Hepatocyte (in vitro differentiated cells): ENCODE measurements around the gene COL4A1. TPM values are rescaled to one million over a fixed set of nuclear protein-coding genes. Genes with fewer than 3 reads are reported as not detected.

Experiments
- DNase-seq: peaks from one replicate; pipeline ENCODE4 v3.0.0-alpha.2; 2016; ENCODE audit warnings: low spot score
- H2AFZ ChIP-seq: fragments of 200-600 bp; sonication (generic); 2 replicates; pipeline ENCODE4 v1.6.0; 2016; ENCODE audit warnings: antibody characterized with exemption, mild to moderate bottlenecking
- H3K27ac ChIP-seq: fragments of 200-600 bp; sonication (generic); 2 replicates; pipeline ENCODE4 v1.5.1; 2016; ENCODE audit warnings: mild to moderate bottlenecking
- H3K27me3 ChIP-seq: fragments of 200-600 bp; sonication (generic); 2 replicates; pipeline ENCODE4 v1.6.1; 2016
- H3K36me3 ChIP-seq: fragments of 200-600 bp; sonication (generic); replicated peaks from 2 replicates; pipeline ENCODE4 v1.5.1; 2016; ENCODE audit warnings: low read depth; ENCODE audit not compliant: insufficient read depth
- H3K4me1 ChIP-seq: fragments of 200-600 bp; sonication (generic); 2 replicates; pipeline ENCODE4 v1.5.1; 2016; ENCODE audit warnings: mild to moderate bottlenecking, moderate library complexity; ENCODE audit not compliant: insufficient read depth
- H3K4me2 ChIP-seq: fragments of 200-600 bp; sonication (generic); 2 replicates; pipeline ENCODE4 v1.6.0; 2016
- H3K4me3 ChIP-seq: fragments of 200-600 bp; sonication (generic); 2 replicates; pipeline ENCODE4 v1.5.1; 2016; ENCODE audit warnings: mild to moderate bottlenecking
- H3K79me2 ChIP-seq: fragments of 200-600 bp; sonication (generic); 2 replicates; pipeline ENCODE4 v1.6.0; 2017; ENCODE audit warnings: mild to moderate bottlenecking
- H3K9me2 ChIP-seq: fragments of 200-600 bp; sonication (generic); replicated peaks from 2 replicates; pipeline ENCODE4 v1.6.0; 2017; ENCODE audit warnings: mild to moderate bottlenecking; ENCODE audit not compliant: insufficient read depth
- H3K9me3 ChIP-seq: fragments of 200-600 bp; sonication (generic); 2 replicates; pipeline ENCODE4 v1.5.1; 2016; ENCODE audit warnings: low read depth, mild to moderate bottlenecking
- H4K20me1 ChIP-seq: fragments of 200-600 bp; sonication (generic); 2 replicates; pipeline ENCODE4 v1.6.0; 2016; ENCODE audit warnings: mild to moderate bottlenecking; ENCODE audit not compliant: insufficient read depth, poor library complexity, severe bottlenecking
- EZH2 ChIP-seq: fragments of 200-600 bp; sonication (generic); IDR thresholded peaks from 2 replicates; pipeline ENCODE4 v1.6.1; 2016; ENCODE audit warnings: antibody characterized with exemption, mild to moderate bottlenecking, borderline replicate concordance
- EZH2phosphoT487 ChIP-seq: fragments of 200-600 bp; sonication (generic); IDR thresholded peaks from one replicate; pipeline ENCODE4 v1.6.1; 2018; ENCODE audit warnings: antibody characterized with exemption, mild to moderate bottlenecking, low read depth, moderate library complexity; ENCODE audit not compliant: unreplicated experiment, severe bottlenecking
- WGBS: methylation state at CpG from one replicate; pipeline ENCODE4 v1.1.6; 2016; ENCODE audit warnings: low lambda C conversion rate; ENCODE audit errors: missing lambda C conversion rate; 5-methylcytosine and 5-hydroxymethylcytosine counted together
- polyA plus RNA-seq: library from polyadenylated mRNA; unstranded; fragments of >200 nt; fragmentation: Nextera tagmentation; extraction: Ambion mirVana; gene quantifications from 2 replicates; pipeline ENCODE4 v1.2.1, GENCODE V29; 2016
- total RNA-seq: library from RNA; depleted of rRNA; stranded (reverse); fragments of >200 nt; gene quantifications from 2 replicates; pipeline ENCODE4 v1.2.3, GENCODE V29; 2014
- TF ChIP-seq, protein P1 (sequence below): fragments of 200-600 bp; sonication (generic); IDR thresholded peaks from 2 replicates; pipeline ENCODE4 v1.5.1; 2016; ENCODE audit warnings: antibody characterized with exemption, mild to moderate bottlenecking; ENCODE audit not compliant: poor library complexity

Gene COL4A1
- total RNA-seq = 223 and 269 TPM in 2 replicates
- 138 and 140 TPM in 2 replicates for polyA plus RNA-seq

DNA sequence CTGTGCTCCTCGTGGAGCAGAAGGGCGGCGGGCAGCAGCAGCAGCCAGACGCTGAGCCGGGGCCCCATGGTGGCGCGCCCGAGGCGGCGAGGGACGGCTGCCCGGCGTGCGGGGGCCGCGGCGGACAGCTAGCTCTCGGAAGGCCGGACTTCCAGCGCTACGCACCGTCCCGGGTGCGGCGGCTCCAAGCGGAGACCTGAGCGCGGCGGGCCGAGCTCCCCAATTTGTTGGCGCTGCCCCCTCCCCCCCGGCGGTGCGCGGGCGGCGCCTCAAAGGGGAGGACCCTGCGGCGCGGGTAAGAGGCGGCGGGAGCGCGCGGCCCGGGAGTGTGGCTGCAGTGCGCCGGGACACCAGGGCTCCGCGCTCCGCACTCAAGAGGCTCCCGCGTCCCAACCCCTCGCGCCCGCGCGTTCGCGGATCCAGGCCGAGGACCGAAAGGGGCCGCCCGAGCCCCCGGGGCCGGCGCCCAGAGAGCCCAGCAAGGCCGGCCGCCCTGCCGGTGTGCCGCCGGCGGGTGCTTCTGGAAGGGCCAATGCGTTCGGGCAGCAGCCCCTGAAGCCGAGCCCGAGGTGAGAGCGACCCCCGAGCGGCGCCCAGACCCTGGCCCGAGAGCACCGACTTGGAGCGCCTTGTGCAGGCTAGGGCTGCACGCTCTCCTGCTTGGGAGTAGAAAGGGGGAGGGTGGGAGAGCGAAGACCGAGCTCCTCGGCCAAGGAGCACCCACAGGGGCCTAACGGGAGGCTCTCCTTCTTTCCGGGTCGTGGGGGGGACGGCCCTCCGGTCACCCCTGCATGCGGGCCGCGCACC lies at the start of gene COL4A1, which contains the start of gene COL4A2:
TSS of gene COL4A1 (minus strand) at position 198 of the 807 bp plus-strand sequence. CDS start at position 68, 130 bp downstream.
TSS of gene COL4A2 (plus strand) at position 325 of the 807 bp plus-strand sequence. CDS start 620 bp downstream, outside the sequence.
- H3K9me3 ChIP-seq = no peaks in the 10 kb centered on the region
- H2AFZ ChIP-seq = peak within 1 kb of the TSS; percentile 62
- H3K27me3 ChIP-seq = no peaks in the 10 kb centered on the region
- no peaks in the 10 kb centered on the region for H4K20me1 ChIP-seq
- H3K4me3 ChIP-seq = peak within 1 kb of the TSS; percentile 88
- H3K36me3 ChIP-seq = no peaks in the 10 kb centered on the region
- peaks cover 64% of the 10 kb centered on the region for H3K79me2 ChIP-seq
- H3K4me2 ChIP-seq = peak within 1 kb of the TSS; percentile 87
- peak; percentile 83 for DNase-seq
- peaks cover 33% of the 10 kb centered on the region for H3K4me1 ChIP-seq
- TF ChIP-seq EZH2 (no peak), EZH2phosphoT487 (no peak)
- TF ChIP-seq, protein P1, sequence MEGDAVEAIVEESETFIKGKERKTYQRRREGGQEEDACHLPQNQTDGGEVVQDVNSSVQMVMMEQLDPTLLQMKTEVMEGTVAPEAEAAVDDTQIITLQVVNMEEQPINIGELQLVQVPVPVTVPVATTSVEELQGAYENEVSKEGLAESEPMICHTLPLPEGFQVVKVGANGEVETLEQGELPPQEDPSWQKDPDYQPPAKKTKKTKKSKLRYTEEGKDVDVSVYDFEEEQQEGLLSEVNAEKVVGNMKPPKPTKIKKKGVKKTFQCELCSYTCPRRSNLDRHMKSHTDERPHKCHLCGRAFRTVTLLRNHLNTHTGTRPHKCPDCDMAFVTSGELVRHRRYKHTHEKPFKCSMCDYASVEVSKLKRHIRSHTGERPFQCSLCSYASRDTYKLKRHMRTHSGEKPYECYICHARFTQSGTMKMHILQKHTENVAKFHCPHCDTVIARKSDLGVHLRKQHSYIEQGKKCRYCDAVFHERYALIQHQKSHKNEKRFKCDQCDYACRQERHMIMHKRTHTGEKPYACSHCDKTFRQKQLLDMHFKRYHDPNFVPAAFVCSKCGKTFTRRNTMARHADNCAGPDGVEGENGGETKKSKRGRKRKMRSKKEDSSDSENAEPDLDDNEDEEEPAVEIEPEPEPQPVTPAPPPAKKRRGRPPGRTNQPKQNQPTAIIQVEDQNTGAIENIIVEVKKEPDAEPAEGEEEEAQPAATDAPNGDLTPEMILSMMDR = no peak
- whole genome bisulfite sequencing = under 1% methylated on average over 79 of the region's 96 CpGs
- H3K9me2 ChIP-seq = no peaks in the 10 kb centered on the region
- H3K27ac ChIP-seq = peak within 1 kb of the TSS; percentile 80

DNA sequence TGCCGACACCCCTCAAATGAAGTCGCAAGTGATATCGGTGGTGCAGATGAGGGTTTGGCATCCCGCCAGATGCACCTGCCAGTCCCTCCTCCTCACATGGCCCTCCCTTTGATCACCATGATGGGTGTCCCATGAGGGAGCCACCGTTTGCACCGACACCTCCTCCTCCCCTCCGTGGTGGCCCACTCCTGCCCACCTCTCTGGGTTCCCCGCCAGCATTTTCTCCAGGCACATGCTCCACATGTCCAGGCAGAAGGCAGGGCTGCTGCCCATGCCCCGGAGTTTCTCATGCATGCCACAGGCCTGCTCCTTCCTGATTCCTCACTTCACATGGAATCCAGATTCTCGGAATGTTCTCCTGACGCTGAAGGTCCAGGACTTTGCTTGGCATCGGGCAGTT lies 49.4 kb upstream of the COL4A1 start:
- Histone ChIP-seq H3K27ac (no peak overlapping the region), H3K79me2 (peaks cover 17% of the 10 kb centered on the region), H3K36me3 (no peaks in the 10 kb centered on the region), H3K27me3 (no peaks in the 10 kb centered on the region), H2AFZ (no peak overlapping the region), H3K4me2 (no peak overlapping the region), H3K9me2 (no peaks in the 10 kb centered on the region), H3K9me3 (no peaks in the 10 kb centered on the region), H3K4me1 (peaks cover 13% of the 10 kb centered on the region), H4K20me1 (no peaks in the 10 kb centered on the region), H3K4me3 (no peak overlapping the region)
- WGBS = 91% methylated on average over 12 of the region's 12 CpGs
- TF ChIP-seq EZH2phosphoT487 (no peak), EZH2 (no peak)
- TF ChIP-seq, protein P1 = no peak
- no peak for DNase-seq

DNA sequence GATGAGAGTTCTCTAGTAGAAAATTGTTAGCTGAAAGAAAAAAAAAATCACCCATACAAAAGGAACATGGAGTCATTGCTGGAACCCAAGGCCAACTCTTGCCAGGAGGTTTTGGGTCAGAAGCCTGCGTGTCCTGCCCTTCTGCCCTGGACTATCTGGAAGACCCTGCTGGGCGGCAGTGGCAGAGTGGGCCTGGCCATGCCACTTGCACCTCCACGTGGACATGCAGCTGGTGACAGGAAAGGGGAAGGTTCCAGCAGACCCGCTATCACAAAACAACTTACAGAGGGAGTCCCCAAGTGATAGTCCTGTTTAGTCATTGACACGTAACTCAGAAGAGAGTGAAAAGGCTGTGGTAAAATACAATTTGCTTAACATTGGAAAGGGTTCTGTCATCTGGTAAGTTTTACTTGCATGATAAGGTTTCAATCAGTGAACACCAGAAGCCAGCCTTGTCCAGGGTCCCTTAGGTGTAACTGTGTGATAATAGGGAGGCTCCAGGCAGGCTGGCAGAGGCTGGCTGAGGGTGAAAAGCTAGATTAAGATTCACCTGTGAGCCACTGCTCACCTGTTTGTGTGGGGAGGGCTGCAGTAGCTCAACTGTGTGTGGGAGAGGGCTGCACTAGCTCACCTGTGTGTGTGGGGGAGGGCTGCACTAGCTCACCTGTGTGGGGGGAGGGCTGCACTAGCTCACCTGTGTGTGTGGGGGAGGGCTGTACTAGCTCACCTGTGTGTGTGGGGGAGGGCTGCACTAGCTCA lies 47.9 kb upstream of the COL4A1 start:
- TF ChIP-seq EZH2phosphoT487 = no peak
- TF ChIP-seq, protein P1 = no peak
- no peak for TF ChIP-seq EZH2
- Histone ChIP-seq H3K27ac (peak overlapping the region; percentile 60), H3K36me3 (no peaks in the 10 kb centered on the region), H3K9me3 (no peaks in the 10 kb centered on the region), H3K9me2 (no peaks in the 10 kb centered on the region), H3K27me3 (no peaks in the 10 kb centered on the region), H4K20me1 (no peaks in the 10 kb centered on the region), H3K4me2 (no peak overlapping the region), H3K4me1 (peaks cover 13% of the 10 kb centered on the region), H3K79me2 (peaks cover 24% of the 10 kb centered on the region), H2AFZ (no peak overlapping the region), H3K4me3 (no peak overlapping the region)
- WGBS = 85% methylated on average over 5 of the region's 5 CpGs
- DNase-seq = no peak
